Measurements from ENCODE around the gene VEZF1. TPM values are rescaled to one million over a fixed set of nuclear protein-coding genes. Genes with fewer than 3 reads are reported as not detected.

Gene VEZF1
- total and polyA plus RNA-seq, 2 donors (not counting 3 experiments of a cell fraction or from before 2014, with no cell fraction given), result 27.8 to 59.0 TPM

GRCh38 chr17:57928928-57929327 lies 59.1 kb downstream of the VEZF1 start:
- Histone ChIP-seq H3K27me3 (ENCODE audit: control insufficient read depth in 2 of 2, insufficient read depth in 2 of 2, low read length in 2 of 2) (no peaks in the 10 kb centered on the region), H3K36me3 (ENCODE audit: control insufficient read depth in 2 of 2, extremely low read depth in 1 of 2, insufficient read depth in 2 of 2, low read length in 2 of 2) (no peaks in the 10 kb centered on the region), H3K4me1 (ENCODE audit: control insufficient read depth, extremely low read depth, insufficient read depth, low read length) (peaks cover 27% of the 10 kb centered on the region), H2AFZ (ENCODE audit: low read depth, low read length) (no peak overlapping the region), H3K27ac (ENCODE audit: insufficient read depth, low read depth, low read length) (no peak overlapping the region), H4K20me1 (replicated peaks; ENCODE audit: control insufficient read depth, extremely low read depth, insufficient read depth, low read length) (no peaks in the 10 kb centered on the region), H3K4me2 (ENCODE audit: insufficient read depth, low read length) (no peak overlapping the region), H3K4me3 (replicated peaks in 1 of 3; ENCODE audit: insufficient read depth in 1 of 3, low read depth in 1 of 3, low read length in 3 of 3) (no peak overlapping the region), H3K9me1 (replicated peaks; ENCODE audit: control insufficient read depth, extremely low read depth, insufficient read depth, low read length) (no peaks in the 10 kb centered on the region), H3K79me2 (ENCODE audit: control insufficient read depth, insufficient read depth, low read length) (no peaks in the 10 kb centered on the region), H3K9me3 (replicated peaks; ENCODE audit: control insufficient read depth, insufficient read depth, low read length) (no peaks in the 10 kb centered on the region), H3K9ac (replicated peaks; ENCODE audit: extremely low read depth, insufficient read depth, low read length) (no peak overlapping the region)
- ChIA-PET POLR2A (no interaction called here), CTCF (no interaction called here)
- TF ChIP-seq POLR2A (IDR thresholded peaks at IDR 0.05; ENCODE audit: low read depth, low read length), result no peak
- TF ChIP-seq EZH2 (IDR thresholded peaks at IDR 0.05; ENCODE audit: borderline replicate concordance, low read depth, low read length, severe bottlenecking), result no peak
- TF ChIP-seq JUN (IDR thresholded peaks at IDR 0.05; ENCODE audit: borderline replicate concordance, insufficient read depth, insufficient read length, low read depth), result no peak
- no peak for TF ChIP-seq FOS (IDR thresholded peaks at IDR 0.05; ENCODE audit: borderline replicate concordance, insufficient read depth, low read length)
- TF ChIP-seq POLR2AphosphoS5 (IDR thresholded peaks at IDR 0.05; ENCODE audit: insufficient read depth, low read depth, low read length), result no peak
- TF ChIP-seq GATA2 (IDR thresholded peaks at IDR 0.05; ENCODE audit: insufficient read depth, insufficient read length, low read depth, low read length), result no peak
- no peak for TF ChIP-seq CTCF (IDR thresholded peaks at IDR 0.05; ENCODE audit: extremely low read depth in 1 of 2, insufficient read depth in 1 of 2, low read depth in 1 of 2, low read length in 2 of 2)
- DNase-seq (ENCODE audit: low read depth, low spot score) (no peak), FAIRE-seq (no peak)
- intact Hi-C loops (cut with micrococcal nuclease) (no loop called here), dilution Hi-C loops (cut with MboI; ENCODE audit: extremely low pct_ligation_motif_present, low sequenced_read_pairs) (no loop called here)
- no TSS peak for BruUV-seq (replicated peaks)

All from endothelial cell of umbilical vein (primary cell).